HepG2 (cell line): ENCODE results near the gene MAN1C1. TPM values are rescaled to one million over a fixed set of nuclear protein-coding genes. Genes with fewer than 3 reads are reported as not detected.

Experiments
- ATAC-seq: fragments of 200-7000 bp; cut with Tn5 transposase; 3 replicates; pipeline ENCODE4 v1.9.1; 2020; ENCODE audit warnings: mild to moderate bottlenecking, moderate library complexity
- BruUV-seq: library from RNA; stranded (reverse); fragments of 400-500 nt; replicated peaks from 2 replicates; lab custom pipeline; 2021; lab: Mats Ljungman, UMichigan
- CTCF ChIA-PET: fragments of 300-600 bp; formaldehyde crosslinking; extraction: SDS; loops from one replicate; lab custom pipeline; 2021; ENCODE audit warnings: low total read pairs, inconsistent platforms, low intra/inter-chr PET ratio; lab: Yijun Ruan, JAX
- POLR2A ChIA-PET: fragments of 350-600 bp; sonication (Branson Sonifier 250); formaldehyde crosslinking; loops from one replicate; lab custom pipeline; 2020; ENCODE audit warnings: antibody characterized with exemption, inconsistent platforms; lab: Yijun Ruan, JAX
- DNase-seq: peaks from one replicate; pipeline ENCODE4 v3.0.0-alpha.2; 2015; ENCODE audit warnings: low spot score
- FAIRE-seq: peaks from 3 replicates; lab custom pipeline; 2011; peaks lifted over from hg19 to GRCh38; lab: Jason Lieb, UNC
- H2AFZ ChIP-seq: one replicate; pipeline ENCODE4 v1.6.1; 2011; ENCODE audit warnings: low read length, inconsistent platforms
- H3K27ac ChIP-seq: fragments of 300-600 bp; 3 replicates; pipeline ENCODE4 v1.8.0; 2011; ENCODE audit warnings: mixed run types, mild to moderate bottlenecking, mixed read lengths, low read length, inconsistent platforms; ENCODE audit not compliant: insufficient read depth; ENCODE audit errors: extremely low read length
- H3K27me3 ChIP-seq, 2 experiments: fragments of 200-600 bp in 1 of 2; 2 replicates in 1 of 2; 3 replicates in 1 of 2; pipeline versions ENCODE4 v1.6.0 to v1.8.0; 2011; ENCODE audit warnings: low read length in 2 of 2, mild to moderate bottlenecking in 2 of 2, moderate library complexity in 2 of 2, inconsistent platforms in 1 of 2; ENCODE audit not compliant: insufficient read depth in 2 of 2, control insufficient read depth in 1 of 2
- H3K36me3 ChIP-seq, 2 experiments: fragments of 200-600 bp in 1 of 2; replicated peaks in 1 of 2; 2 replicates in 1 of 2; 3 replicates in 1 of 2; pipeline versions ENCODE4 v1.5.1 to v1.8.0; 2011; ENCODE audit warnings: low read length in 2 of 2, inconsistent platforms in 1 of 2; ENCODE audit not compliant: insufficient read depth in 2 of 2, control insufficient read depth in 1 of 2
- H3K4me1 ChIP-seq: 2 replicates; pipeline ENCODE4 v1.5.1; 2012; ENCODE audit warnings: low read length, inconsistent platforms; ENCODE audit not compliant: insufficient read depth
- H3K4me2 ChIP-seq: 2 replicates; pipeline ENCODE4 v1.6.0; 2011; ENCODE audit warnings: low read depth, low read length, inconsistent platforms
- H3K4me3 ChIP-seq, 3 experiments: fragments of 200-600 bp in 1 of 3; sonication (generic), shearing (Covaris generic) in 1 of 3; replicated peaks in 1 of 3; 2 replicates each; pipeline ENCODE4 v1.5.1; 2011 to 2016; ENCODE audit warnings: low read length in 3 of 3, inconsistent platforms in 2 of 3, low read depth in 2 of 3, mild to moderate bottlenecking in 2 of 3, control low read depth in 1 of 3, mixed read lengths in 1 of 3; ENCODE audit not compliant: insufficient read depth in 1 of 3
- H3K79me2 ChIP-seq: one replicate; pipeline ENCODE4 v1.6.1; 2011; ENCODE audit warnings: low read length, inconsistent platforms; ENCODE audit not compliant: insufficient read depth
- H3K9ac ChIP-seq: 2 replicates; pipeline ENCODE4 v1.6.0; 2011; ENCODE audit warnings: mild to moderate bottlenecking, low read depth, low read length, inconsistent platforms; ENCODE audit not compliant: insufficient read depth
- H3K9me3 ChIP-seq: 2 replicates; pipeline ENCODE4 v1.5.1; 2012; ENCODE audit warnings: mild to moderate bottlenecking, low read length
- H4K20me1 ChIP-seq: 2 replicates; pipeline ENCODE4 v1.6.0; 2011; ENCODE audit warnings: inconsistent platforms, mild to moderate bottlenecking, low read length, moderate library complexity; ENCODE audit not compliant: insufficient read depth
- ARID4A ChIP-seq: sonication (generic); formaldehyde crosslinking; IDR thresholded peaks from 2 replicates; pipeline ENCODE4 v1.5.0; 2020; ENCODE audit warnings: mild to moderate bottlenecking, missing genetic modification reagents, borderline replicate concordance
- ZNF3 ChIP-seq: IDR thresholded peaks from 2 replicates; pipeline ENCODE4 v1.7.0; 2017; ENCODE audit warnings: inconsistent platforms
- WGBS: methylation state at CpG from one replicate; pipeline ENCODE4 v1.1.6; 2017; ENCODE audit warnings: low lambda C conversion rate; 5-methylcytosine and 5-hydroxymethylcytosine counted together
- in situ Hi-C: cut with HindIII; loops from 2 replicates; pipeline ENCODE4 v1.10.0; 2017; ENCODE audit warnings: low pct_unique_long_range_greater_than_20kb; ENCODE audit not compliant: extremely low pct_ligation_motif_present
- intact Hi-C: fragments of 100-400 bp; cut with micrococcal nuclease; formaldehyde crosslinking; loops from one replicate; pipeline ENCODE4 v1.10.0; 2022; ENCODE audit not compliant: unreplicated experiment
- polyA plus RNA-seq, 8 experiments: library from polyadenylated mRNA; depleted of rRNA in 3 of 8; stranded (reverse) in 7 of 8; unstranded in 1 of 8; fragments of >200 nt; fragmentation: Illumina TruSeq in 4 of 8; extraction: Trizol in 4 of 8; gene quantifications; 2 replicates each; pipeline versions ENCODE4 v1.2.1 to v1.2.3, GENCODE V29; 2011 to 2016; ENCODE audit warnings: low read depth in 4 of 8, missing spikeins in 1 of 8, mixed read lengths in 1 of 8; ENCODE audit not compliant: insufficient read depth in 1 of 8
- total RNA-seq, 5 experiments: library from RNA; depleted of rRNA; stranded (reverse); fragments of >200 nt; fragmentation: Illumina TruSeq; extraction: Trizol; gene quantifications; 2 replicates each; pipeline ENCODE4 v1.2.3, GENCODE V29; 2016; ENCODE audit warnings: low read depth in 1 of 5
- TF ChIP-seq, protein P1 (sequence below): sonication (generic); formaldehyde crosslinking; IDR thresholded peaks from 2 replicates; pipeline ENCODE4 v1.9.0; 2021; ENCODE audit warnings: mild to moderate bottlenecking, missing genetic modification reagents

Gene MAN1C1
- total and polyA plus RNA-seq, 2 of the 13 experiments (the other 11 are each of a cell fraction or from before 2014, with no cell fraction given), result 0.18 to 0.49 TPM

- TF ChIP-seq, protein P1, sequence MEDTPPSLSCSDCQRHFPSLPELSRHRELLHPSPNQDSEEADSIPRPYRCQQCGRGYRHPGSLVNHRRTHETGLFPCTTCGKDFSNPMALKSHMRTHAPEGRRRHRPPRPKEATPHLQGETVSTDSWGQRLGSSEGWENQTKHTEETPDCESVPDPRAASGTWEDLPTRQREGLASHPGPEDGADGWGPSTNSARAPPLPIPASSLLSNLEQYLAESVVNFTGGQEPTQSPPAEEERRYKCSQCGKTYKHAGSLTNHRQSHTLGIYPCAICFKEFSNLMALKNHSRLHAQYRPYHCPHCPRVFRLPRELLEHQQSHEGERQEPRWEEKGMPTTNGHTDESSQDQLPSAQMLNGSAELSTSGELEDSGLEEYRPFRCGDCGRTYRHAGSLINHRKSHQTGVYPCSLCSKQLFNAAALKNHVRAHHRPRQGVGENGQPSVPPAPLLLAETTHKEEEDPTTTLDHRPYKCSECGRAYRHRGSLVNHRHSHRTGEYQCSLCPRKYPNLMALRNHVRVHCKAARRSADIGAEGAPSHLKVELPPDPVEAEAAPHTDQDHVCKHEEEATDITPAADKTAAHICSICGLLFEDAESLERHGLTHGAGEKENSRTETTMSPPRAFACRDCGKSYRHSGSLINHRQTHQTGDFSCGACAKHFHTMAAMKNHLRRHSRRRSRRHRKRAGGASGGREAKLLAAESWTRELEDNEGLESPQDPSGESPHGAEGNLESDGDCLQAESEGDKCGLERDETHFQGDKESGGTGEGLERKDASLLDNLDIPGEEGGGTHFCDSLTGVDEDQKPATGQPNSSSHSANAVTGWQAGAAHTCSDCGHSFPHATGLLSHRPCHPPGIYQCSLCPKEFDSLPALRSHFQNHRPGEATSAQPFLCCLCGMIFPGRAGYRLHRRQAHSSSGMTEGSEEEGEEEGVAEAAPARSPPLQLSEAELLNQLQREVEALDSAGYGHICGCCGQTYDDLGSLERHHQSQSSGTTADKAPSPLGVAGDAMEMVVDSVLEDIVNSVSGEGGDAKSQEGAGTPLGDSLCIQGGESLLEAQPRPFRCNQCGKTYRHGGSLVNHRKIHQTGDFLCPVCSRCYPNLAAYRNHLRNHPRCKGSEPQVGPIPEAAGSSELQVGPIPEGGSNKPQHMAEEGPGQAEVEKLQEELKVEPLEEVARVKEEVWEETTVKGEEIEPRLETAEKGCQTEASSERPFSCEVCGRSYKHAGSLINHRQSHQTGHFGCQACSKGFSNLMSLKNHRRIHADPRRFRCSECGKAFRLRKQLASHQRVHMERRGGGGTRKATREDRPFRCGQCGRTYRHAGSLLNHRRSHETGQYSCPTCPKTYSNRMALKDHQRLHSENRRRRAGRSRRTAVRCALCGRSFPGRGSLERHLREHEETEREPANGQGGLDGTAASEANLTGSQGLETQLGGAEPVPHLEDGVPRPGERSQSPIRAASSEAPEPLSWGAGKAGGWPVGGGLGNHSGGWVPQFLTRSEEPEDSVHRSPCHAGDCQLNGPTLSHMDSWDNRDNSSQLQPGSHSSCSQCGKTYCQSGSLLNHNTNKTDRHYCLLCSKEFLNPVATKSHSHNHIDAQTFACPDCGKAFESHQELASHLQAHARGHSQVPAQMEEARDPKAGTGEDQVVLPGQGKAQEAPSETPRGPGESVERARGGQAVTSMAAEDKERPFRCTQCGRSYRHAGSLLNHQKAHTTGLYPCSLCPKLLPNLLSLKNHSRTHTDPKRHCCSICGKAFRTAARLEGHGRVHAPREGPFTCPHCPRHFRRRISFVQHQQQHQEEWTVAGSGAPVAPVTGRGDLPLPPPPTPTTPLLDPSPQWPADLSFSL (CRISPR knock-in tag), result no peak
These were observed 1.4 kb upstream of the MAN1C1 start (continued) for GRCh38 chr1:25615172-25615541.

GRCh38 chr1:25615563-25616094 lies 962 bp upstream of the MAN1C1 start:
- H3K36me3 ChIP-seq, result no peaks in the 10 kb centered on the region
- TF ChIP-seq ARID4A (0 out of 2 replicates have a peak, but pooled peaks have one; percentile 5), ZNF3 (CRISPR knock-in tag) (no peak)
- H3K4me1 ChIP-seq, result peaks cover 17% of the 10 kb centered on the region
- H3K9me3 ChIP-seq, result no peaks in the 10 kb centered on the region
- FAIRE-seq, result no peak
- H3K9ac ChIP-seq, result no peak overlapping the region
- H3K27me3 ChIP-seq, result peaks cover 9 to 38% of the 10 kb centered on the region in 2 experiments
- no peak overlapping the region for H3K27ac ChIP-seq
- POLR2A ChIA-PET, result no interaction called here
- 31% methylated on average over 8 of the region's 12 CpGs for WGBS
- no peaks in the 10 kb centered on the region for H3K79me2 ChIP-seq
- intact Hi-C loops, result loop anchor here (5.0 kb wide), 1 partner anchor 182 kb away; no protein-coding TSS in a partner anchor
- no peaks in the 10 kb centered on the region for H4K20me1 ChIP-seq
- in situ Hi-C loops, result loop anchor here (25.0 kb wide), 1 partner anchor 197 kb away; the partner anchor contains the start of genes MTFR1L and SELENON
- no TSS peak for BruUV-seq
- CTCF ChIA-PET, result no interaction called here
- H2AFZ ChIP-seq, result no peak overlapping the region
- peak overlapping the region; percentile 43 to 66 (median 53); a peak in 5 of 6 replicates for H3K4me3 ChIP-seq
- DNase-seq, result no peak
- ATAC-seq, result peak; percentile 15
- peak overlapping the region; percentile 64 for H3K4me2 ChIP-seq
